WTC11 (cell line): ENCODE measurements around the gene UBE3C. TPM values are rescaled to one million over a fixed set of nuclear protein-coding genes. Genes with fewer than 3 reads are reported as not detected.

ENCODE experiments used
- ATAC-seq: fragments of 200-7000 bp; cut with Tn5 transposase; 2 replicates; pipeline ENCODE4 v1.10.0; 2021; ENCODE audit warnings: mild to moderate bottlenecking, moderate library complexity
- CTCF ChIA-PET: fragments of 300-600 bp; sonication (Branson Sonifier 250); formaldehyde crosslinking; loops from one replicate; lab custom pipeline; 2021; ENCODE audit warnings: antibody characterized with exemption; lab: Charles Lee
- POLR2A ChIA-PET: fragments of 350-600 bp; sonication (Branson Sonifier 250); formaldehyde crosslinking; loops from one replicate; lab custom pipeline; 2021; ENCODE audit warnings: antibody characterized with exemption; lab: Charles Lee
- DNase-seq: peaks from one replicate; pipeline ENCODE4 v3.0.0; 2021; ENCODE audit warnings: low spot score
- H3K27ac Mint-ChIP-seq: 2 replicates; pipeline ENCODE4 v1.8.0; 2021; ENCODE audit warnings: mixed read lengths
- H3K27me3 Mint-ChIP-seq: 2 replicates; pipeline ENCODE4 v1.8.0; 2021; ENCODE audit warnings: low read depth, mild to moderate bottlenecking, moderate library complexity, mixed read lengths
- H3K36me3 Mint-ChIP-seq: 2 replicates; pipeline ENCODE4 v1.8.0; 2021; ENCODE audit warnings: mixed read lengths
- H3K4me1 Mint-ChIP-seq: 2 replicates; pipeline ENCODE4 v1.8.0; 2022; ENCODE audit warnings: mixed read lengths
- H3K4me3 Mint-ChIP-seq: 2 replicates; pipeline ENCODE4 v1.8.0; 2021; ENCODE audit warnings: mild to moderate bottlenecking, moderate library complexity, mixed read lengths
- H3K9me3 Mint-ChIP-seq: 2 replicates; pipeline ENCODE4 v1.8.0; 2021; ENCODE audit warnings: mixed read lengths
- ATF1 ChIP-seq: sonication (generic); formaldehyde crosslinking; IDR thresholded peaks from 2 replicates; pipeline ENCODE4 v1.8.1; 2023; ENCODE audit warnings: mild to moderate bottlenecking, moderate library complexity, missing genetic modification reagents
- CBFB ChIP-seq: sonication (generic); formaldehyde crosslinking; IDR thresholded peaks from 2 replicates; pipeline ENCODE4 v1.8.1; 2022; ENCODE audit warnings: mild to moderate bottlenecking, low read depth, missing genetic modification reagents
- FOXJ3 ChIP-seq: sonication (generic); formaldehyde crosslinking; IDR thresholded peaks from 2 replicates; pipeline ENCODE4 v1.9.0; 2021; ENCODE audit warnings: missing genetic modification reagents, mild to moderate bottlenecking, borderline replicate concordance
- GABPB1 ChIP-seq: sonication (generic); formaldehyde crosslinking; IDR thresholded peaks from 2 replicates; pipeline ENCODE4 v1.8.1; 2023; ENCODE audit warnings: mild to moderate bottlenecking, missing genetic modification reagents
- MXD4 ChIP-seq: fragments of 250-450 bp; sonication (Bioruptor Pico); IDR thresholded peaks from 2 replicates; pipeline ENCODE4 v1.8.0; 2021; ENCODE audit warnings: mild to moderate bottlenecking, moderate library complexity, borderline replicate concordance
- MYBL2 ChIP-seq: sonication (generic); formaldehyde crosslinking; IDR thresholded peaks from 2 replicates; pipeline ENCODE4 v1.8.1; 2023; ENCODE audit warnings: mild to moderate bottlenecking, moderate library complexity, missing genetic modification reagents
- NFATC4 ChIP-seq: fragments of 250-450 bp; sonication (Bioruptor Pico); IDR thresholded peaks from 2 replicates; pipeline ENCODE4 v1.9.0; 2021; ENCODE audit warnings: mild to moderate bottlenecking
- NR3C1 ChIP-seq: sonication (generic); formaldehyde crosslinking; conservative IDR thresholded peaks from 2 replicates; pipeline ENCODE4 v1.8.1; 2023; ENCODE audit warnings: low read depth, mild to moderate bottlenecking, missing genetic modification reagents
- OVOL2 ChIP-seq: fragments of 250-450 bp; sonication (Bioruptor Pico); IDR thresholded peaks from 2 replicates; pipeline ENCODE4 v1.9.0; 2021; ENCODE audit warnings: mild to moderate bottlenecking, borderline replicate concordance
- SOX15 ChIP-seq: fragments of 250-450 bp; sonication (Bioruptor Pico); IDR thresholded peaks from 2 replicates; pipeline ENCODE4 v1.9.0; 2021; ENCODE audit warnings: mild to moderate bottlenecking
- TEAD1 ChIP-seq: sonication (generic); formaldehyde crosslinking; IDR thresholded peaks from 2 replicates; pipeline ENCODE4 v1.8.0; 2022; ENCODE audit warnings: mild to moderate bottlenecking, missing genetic modification reagents
- ZNF138 ChIP-seq: sonication (generic); formaldehyde crosslinking; conservative IDR thresholded peaks from 2 replicates; pipeline ENCODE4 v1.8.1; 2022; ENCODE audit warnings: mild to moderate bottlenecking, moderate library complexity, missing genetic modification reagents
- ZNF263 ChIP-seq: sonication (generic); formaldehyde crosslinking; IDR thresholded peaks from 2 replicates; pipeline ENCODE4 v1.8.1; 2022; ENCODE audit warnings: low read depth, mild to moderate bottlenecking, moderate library complexity, missing genetic modification reagents
- ZNF317 ChIP-seq: sonication (generic); formaldehyde crosslinking; IDR thresholded peaks from 2 replicates; pipeline ENCODE4 v1.8.1; 2023; ENCODE audit warnings: low read depth, mild to moderate bottlenecking, moderate library complexity, missing genetic modification reagents, borderline replicate concordance
- ZNF396 ChIP-seq: fragments of 250-450 bp; sonication (Bioruptor Pico); IDR thresholded peaks from 2 replicates; pipeline ENCODE4 v1.8.0; 2021; ENCODE audit warnings: mild to moderate bottlenecking, moderate library complexity, borderline replicate concordance
- total RNA-seq: library from RNA; stranded (reverse); gene quantifications from 3 replicates; pipeline ENCODE4 v1.2.3, GENCODE V29; 2021
- TF ChIP-seq, protein P1 (sequence below): sonication (generic); formaldehyde crosslinking; IDR thresholded peaks from 2 replicates; pipeline ENCODE4 v1.8.0; 2023; ENCODE audit warnings: mild to moderate bottlenecking, missing genetic modification reagents
- TF ChIP-seq, protein P2 (sequence below): sonication (generic); formaldehyde crosslinking; IDR thresholded peaks from 2 replicates; pipeline ENCODE4 v1.8.1; 2022; ENCODE audit warnings: mild to moderate bottlenecking, missing genetic modification reagents, moderate library complexity, borderline replicate concordance
- TF ChIP-seq, protein P3 (sequence below): sonication (generic); formaldehyde crosslinking; IDR thresholded peaks from 2 replicates; pipeline ENCODE4 v1.8.1; 2023; ENCODE audit warnings: mild to moderate bottlenecking, missing genetic modification reagents
- TF ChIP-seq, protein P4 (sequence below): fragments of 250-450 bp; sonication (Bioruptor Pico); IDR thresholded peaks from 2 replicates; pipeline ENCODE4 v1.9.0; 2021; ENCODE audit warnings: mild to moderate bottlenecking
- TF ChIP-seq, protein P5 (sequence below): sonication (generic); formaldehyde crosslinking; IDR thresholded peaks from 2 replicates; pipeline ENCODE4 v1.8.0; 2022; ENCODE audit warnings: missing genetic modification reagents
- TF ChIP-seq, protein P6 (sequence below): sonication (generic); formaldehyde crosslinking; IDR thresholded peaks from 2 replicates; pipeline ENCODE4 v1.8.0; 2022; ENCODE audit warnings: mild to moderate bottlenecking, missing genetic modification reagents

UBE3C gene
- total RNA-seq, 1 experiment from 2014 or later: 59.7 TPM

DNA sequence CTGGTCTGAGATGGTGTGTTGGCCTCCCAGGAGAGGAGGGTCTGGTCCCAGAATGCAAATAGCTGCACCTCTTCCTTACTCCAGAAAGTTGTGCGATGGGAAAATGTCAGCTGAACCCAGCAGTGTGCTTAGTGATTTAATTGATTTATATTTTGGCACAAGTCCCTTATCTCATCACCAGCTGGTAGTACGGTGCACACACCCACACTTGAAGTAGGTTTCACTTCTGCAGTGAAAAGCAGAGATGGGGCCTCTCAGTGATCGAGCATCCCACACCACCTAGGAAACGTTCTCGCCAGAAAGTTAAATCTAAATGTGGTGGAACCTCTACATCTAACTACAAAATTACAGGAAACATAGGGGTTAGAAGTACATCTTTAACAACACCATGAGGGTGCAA lies 80.4 kb downstream of the UBE3C start (continued):
- TF ChIP-seq, protein P1, sequence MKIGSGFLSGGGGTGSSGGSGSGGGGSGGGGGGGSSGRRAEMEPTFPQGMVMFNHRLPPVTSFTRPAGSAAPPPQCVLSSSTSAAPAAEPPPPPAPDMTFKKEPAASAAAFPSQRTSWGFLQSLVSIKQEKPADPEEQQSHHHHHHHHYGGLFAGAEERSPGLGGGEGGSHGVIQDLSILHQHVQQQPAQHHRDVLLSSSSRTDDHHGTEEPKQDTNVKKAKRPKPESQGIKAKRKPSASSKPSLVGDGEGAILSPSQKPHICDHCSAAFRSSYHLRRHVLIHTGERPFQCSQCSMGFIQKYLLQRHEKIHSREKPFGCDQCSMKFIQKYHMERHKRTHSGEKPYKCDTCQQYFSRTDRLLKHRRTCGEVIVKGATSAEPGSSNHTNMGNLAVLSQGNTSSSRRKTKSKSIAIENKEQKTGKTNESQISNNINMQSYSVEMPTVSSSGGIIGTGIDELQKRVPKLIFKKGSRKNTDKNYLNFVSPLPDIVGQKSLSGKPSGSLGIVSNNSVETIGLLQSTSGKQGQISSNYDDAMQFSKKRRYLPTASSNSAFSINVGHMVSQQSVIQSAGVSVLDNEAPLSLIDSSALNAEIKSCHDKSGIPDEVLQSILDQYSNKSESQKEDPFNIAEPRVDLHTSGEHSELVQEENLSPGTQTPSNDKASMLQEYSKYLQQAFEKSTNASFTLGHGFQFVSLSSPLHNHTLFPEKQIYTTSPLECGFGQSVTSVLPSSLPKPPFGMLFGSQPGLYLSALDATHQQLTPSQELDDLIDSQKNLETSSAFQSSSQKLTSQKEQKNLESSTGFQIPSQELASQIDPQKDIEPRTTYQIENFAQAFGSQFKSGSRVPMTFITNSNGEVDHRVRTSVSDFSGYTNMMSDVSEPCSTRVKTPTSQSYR: no peak
- TF ChIP-seq MXD4: no peak
- TF ChIP-seq, protein P2, sequence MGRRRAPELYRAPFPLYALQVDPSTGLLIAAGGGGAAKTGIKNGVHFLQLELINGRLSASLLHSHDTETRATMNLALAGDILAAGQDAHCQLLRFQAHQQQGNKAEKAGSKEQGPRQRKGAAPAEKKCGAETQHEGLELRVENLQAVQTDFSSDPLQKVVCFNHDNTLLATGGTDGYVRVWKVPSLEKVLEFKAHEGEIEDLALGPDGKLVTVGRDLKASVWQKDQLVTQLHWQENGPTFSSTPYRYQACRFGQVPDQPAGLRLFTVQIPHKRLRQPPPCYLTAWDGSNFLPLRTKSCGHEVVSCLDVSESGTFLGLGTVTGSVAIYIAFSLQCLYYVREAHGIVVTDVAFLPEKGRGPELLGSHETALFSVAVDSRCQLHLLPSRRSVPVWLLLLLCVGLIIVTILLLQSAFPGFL (CRISPR knock-in tag): no peak
- no peak for TF ChIP-seq NFATC4 (CRISPR knock-in tag)

DNA sequence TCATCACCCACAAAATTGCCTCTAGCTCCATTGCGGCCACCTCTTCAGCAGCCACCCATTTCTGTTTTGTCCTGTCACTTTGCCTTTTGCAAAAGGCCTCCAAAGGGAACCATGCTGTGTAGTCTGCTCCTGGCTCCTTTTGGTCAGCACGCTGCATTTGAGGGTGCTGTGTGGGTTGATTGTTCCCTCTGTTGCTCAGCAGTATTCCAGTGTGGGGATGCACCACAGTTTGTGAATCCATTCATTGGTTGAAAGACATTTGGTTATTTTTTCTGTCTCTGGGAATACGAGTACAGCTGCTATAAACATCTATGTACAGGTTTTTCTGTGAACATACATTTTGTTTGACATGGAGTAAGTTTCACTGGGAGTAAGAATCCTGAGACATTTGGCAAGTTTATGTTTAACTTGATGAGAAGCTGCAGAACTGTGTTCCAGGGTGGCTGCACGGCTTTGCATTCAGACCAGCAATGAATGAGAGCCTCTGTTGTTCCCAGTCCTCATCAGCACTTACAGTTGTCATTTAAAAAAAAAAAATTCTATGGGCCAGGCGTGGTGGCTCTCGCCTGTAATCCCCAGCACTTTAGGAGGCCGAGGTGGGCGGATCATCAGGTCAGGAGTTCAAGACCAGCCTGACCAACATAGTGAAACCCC lies 82.3 kb downstream of the UBE3C start:
- no peaks in the 10 kb centered on the region for H3K9me3 Mint-ChIP-seq
- H3K27ac Mint-ChIP-seq: 0 out of 2 replicates have a peak overlapping the region, but pooled peaks have one; percentile 74
- no peaks in the 10 kb centered on the region for H3K4me1 Mint-ChIP-seq
- TF ChIP-seq GABPB1: no peak
- TF ChIP-seq ZNF317: no peak
- TF ChIP-seq MYBL2 (CRISPR knock-in tag): no peak
- TF ChIP-seq, protein P3, sequence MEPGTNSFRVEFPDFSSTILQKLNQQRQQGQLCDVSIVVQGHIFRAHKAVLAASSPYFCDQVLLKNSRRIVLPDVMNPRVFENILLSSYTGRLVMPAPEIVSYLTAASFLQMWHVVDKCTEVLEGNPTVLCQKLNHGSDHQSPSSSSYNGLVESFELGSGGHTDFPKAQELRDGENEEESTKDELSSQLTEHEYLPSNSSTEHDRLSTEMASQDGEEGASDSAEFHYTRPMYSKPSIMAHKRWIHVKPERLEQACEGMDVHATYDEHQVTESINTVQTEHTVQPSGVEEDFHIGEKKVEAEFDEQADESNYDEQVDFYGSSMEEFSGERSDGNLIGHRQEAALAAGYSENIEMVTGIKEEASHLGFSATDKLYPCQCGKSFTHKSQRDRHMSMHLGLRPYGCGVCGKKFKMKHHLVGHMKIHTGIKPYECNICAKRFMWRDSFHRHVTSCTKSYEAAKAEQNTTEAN (CRISPR knock-in tag): no peak
- TF ChIP-seq NR3C1 (CRISPR knock-in tag): no peak
- TF ChIP-seq, protein P4, sequence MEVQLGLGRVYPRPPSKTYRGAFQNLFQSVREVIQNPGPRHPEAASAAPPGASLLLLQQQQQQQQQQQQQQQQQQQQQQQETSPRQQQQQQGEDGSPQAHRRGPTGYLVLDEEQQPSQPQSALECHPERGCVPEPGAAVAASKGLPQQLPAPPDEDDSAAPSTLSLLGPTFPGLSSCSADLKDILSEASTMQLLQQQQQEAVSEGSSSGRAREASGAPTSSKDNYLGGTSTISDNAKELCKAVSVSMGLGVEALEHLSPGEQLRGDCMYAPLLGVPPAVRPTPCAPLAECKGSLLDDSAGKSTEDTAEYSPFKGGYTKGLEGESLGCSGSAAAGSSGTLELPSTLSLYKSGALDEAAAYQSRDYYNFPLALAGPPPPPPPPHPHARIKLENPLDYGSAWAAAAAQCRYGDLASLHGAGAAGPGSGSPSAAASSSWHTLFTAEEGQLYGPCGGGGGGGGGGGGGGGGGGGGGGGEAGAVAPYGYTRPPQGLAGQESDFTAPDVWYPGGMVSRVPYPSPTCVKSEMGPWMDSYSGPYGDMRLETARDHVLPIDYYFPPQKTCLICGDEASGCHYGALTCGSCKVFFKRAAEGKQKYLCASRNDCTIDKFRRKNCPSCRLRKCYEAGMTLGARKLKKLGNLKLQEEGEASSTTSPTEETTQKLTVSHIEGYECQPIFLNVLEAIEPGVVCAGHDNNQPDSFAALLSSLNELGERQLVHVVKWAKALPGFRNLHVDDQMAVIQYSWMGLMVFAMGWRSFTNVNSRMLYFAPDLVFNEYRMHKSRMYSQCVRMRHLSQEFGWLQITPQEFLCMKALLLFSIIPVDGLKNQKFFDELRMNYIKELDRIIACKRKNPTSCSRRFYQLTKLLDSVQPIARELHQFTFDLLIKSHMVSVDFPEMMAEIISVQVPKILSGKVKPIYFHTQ (CRISPR knock-in tag): no peak
- TF ChIP-seq, protein P5, sequence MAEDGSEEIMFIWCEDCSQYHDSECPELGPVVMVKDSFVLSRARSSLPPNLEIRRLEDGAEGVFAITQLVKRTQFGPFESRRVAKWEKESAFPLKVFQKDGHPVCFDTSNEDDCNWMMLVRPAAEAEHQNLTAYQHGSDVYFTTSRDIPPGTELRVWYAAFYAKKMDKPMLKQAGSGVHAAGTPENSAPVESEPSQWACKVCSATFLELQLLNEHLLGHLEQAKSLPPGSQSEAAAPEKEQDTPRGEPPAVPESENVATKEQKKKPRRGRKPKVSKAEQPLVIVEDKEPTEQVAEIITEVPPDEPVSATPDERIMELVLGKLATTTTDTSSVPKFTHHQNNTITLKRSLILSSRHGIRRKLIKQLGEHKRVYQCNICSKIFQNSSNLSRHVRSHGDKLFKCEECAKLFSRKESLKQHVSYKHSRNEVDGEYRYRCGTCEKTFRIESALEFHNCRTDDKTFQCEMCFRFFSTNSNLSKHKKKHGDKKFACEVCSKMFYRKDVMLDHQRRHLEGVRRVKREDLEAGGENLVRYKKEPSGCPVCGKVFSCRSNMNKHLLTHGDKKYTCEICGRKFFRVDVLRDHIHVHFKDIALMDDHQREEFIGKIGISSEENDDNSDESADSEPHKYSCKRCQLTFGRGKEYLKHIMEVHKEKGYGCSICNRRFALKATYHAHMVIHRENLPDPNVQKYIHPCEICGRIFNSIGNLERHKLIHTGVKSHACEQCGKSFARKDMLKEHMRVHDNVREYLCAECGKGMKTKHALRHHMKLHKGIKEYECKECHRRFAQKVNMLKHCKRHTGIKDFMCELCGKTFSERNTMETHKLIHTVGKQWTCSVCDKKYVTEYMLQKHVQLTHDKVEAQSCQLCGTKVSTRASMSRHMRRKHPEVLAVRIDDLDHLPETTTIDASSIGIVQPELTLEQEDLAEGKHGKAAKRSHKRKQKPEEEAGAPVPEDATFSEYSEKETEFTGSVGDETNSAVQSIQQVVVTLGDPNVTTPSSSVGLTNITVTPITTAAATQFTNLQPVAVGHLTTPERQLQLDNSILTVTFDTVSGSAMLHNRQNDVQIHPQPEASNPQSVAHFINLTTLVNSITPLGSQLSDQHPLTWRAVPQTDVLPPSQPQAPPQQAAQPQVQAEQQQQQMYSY (CRISPR knock-in tag): no peak
- no peak for TF ChIP-seq FOXJ3
- no peak for TF ChIP-seq ZNF263 (CRISPR knock-in tag)
- TF ChIP-seq, protein P6, sequence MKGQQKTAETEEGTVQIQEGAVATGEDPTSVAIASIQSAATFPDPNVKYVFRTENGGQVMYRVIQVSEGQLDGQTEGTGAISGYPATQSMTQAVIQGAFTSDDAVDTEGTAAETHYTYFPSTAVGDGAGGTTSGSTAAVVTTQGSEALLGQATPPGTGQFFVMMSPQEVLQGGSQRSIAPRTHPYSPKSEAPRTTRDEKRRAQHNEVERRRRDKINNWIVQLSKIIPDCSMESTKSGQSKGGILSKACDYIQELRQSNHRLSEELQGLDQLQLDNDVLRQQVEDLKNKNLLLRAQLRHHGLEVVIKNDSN (CRISPR knock-in tag): no peak
- no peak for TF ChIP-seq OVOL2 (CRISPR knock-in tag)
- TF ChIP-seq CBFB (CRISPR knock-in tag): no peak
- no peak for TF ChIP-seq ZNF396 (CRISPR knock-in tag)
- TF ChIP-seq ZNF138: no peak
- no peak for TF ChIP-seq SOX15 (CRISPR knock-in tag)
- TF ChIP-seq ATF1 (CRISPR knock-in tag): no peak
- TF ChIP-seq TEAD1 (CRISPR knock-in tag): no peak
- H3K4me3 Mint-ChIP-seq: no peak overlapping the region
- H3K36me3 Mint-ChIP-seq: peaks cover 50% of the 10 kb centered on the region
- ATAC-seq (no peak), DNase-seq (no peak)
- POLR2A ChIA-PET: no interaction called here
- CTCF ChIA-PET: no interaction called here
- H3K27me3 Mint-ChIP-seq: no peaks in the 10 kb centered on the region
